ENCODE measurements around the gene OTUD7B.

- TF ChIP-seq OVOL3 (tag by site-specific recombination; IDR thresholded peaks at IDR 0.05) (no peak), CTCF (tag by site-specific recombination; IDR thresholded peaks at IDR 0.05) (no peak), ZNF335 (tag by site-specific recombination; conservative IDR thresholded peaks at IDR 0.05) (no peak), ZNF777 (tag by site-specific recombination; IDR thresholded peaks at IDR 0.05; ENCODE audit: borderline replicate concordance) (no peak), KLF16 (tag by site-specific recombination; IDR thresholded peaks at IDR 0.05) (no peak), ZNF426 (tag by site-specific recombination; IDR thresholded peaks at IDR 0.05) (no peak), ZSCAN23 (tag by site-specific recombination; IDR thresholded peaks at IDR 0.05) (no peak), BCL6B (tag by site-specific recombination; IDR thresholded peaks at IDR 0.05) (no peak), ZBTB17 (tag by site-specific recombination; IDR thresholded peaks at IDR 0.05) (no peak), ZNF768 (tag by site-specific recombination; IDR thresholded peaks at IDR 0.05) (no peak), ZNF670 (tag by site-specific recombination; IDR thresholded peaks at IDR 0.05; ENCODE audit: low read depth) (no peak), ZNF544 (tag by site-specific recombination; IDR thresholded peaks at IDR 0.05) (no peak), RBAK (tag by site-specific recombination; IDR thresholded peaks at IDR 0.05) (no peak), ZNF202 (tag by site-specific recombination; IDR thresholded peaks at IDR 0.05; ENCODE audit: borderline replicate concordance) (no peak)
Observed at GRCh38 chr1:149997585-149998262, 12.8 kb downstream of the OTUD7B start.
